A673 (cell line): Measurements from ENCODE around the gene MEIKIN.

Experiments
- CTCF ChIP-seq: fragments of 300-800, 200-600 bp; sonication (generic); conservative IDR thresholded peaks from 2 replicates; pipeline ENCODE4 v1.5.1; 2017; ENCODE audit warnings: low read depth, mild to moderate bottlenecking, antibody characterized with exemption, low read length, moderate library complexity, mixed read lengths
- EZH2 ChIP-seq: fragments of 200-600 bp; sonication (generic); IDR thresholded peaks from 2 replicates; pipeline ENCODE4 v1.6.1; 2017; ENCODE audit warnings: borderline replicate concordance, low read depth, mild to moderate bottlenecking, mixed read lengths, antibody characterized with exemption, low read length; ENCODE audit not compliant: poor library complexity, severe bottlenecking

- no peak for TF ChIP-seq CTCF
- no peak for TF ChIP-seq EZH2
Observed at GRCh38 chr5:131977212-131977604, 31.7 kb upstream of the MEIKIN start.
